ENCODE data around the gene IVD. TPM values are rescaled to one million over a fixed set of nuclear protein-coding genes. Genes with fewer than 3 reads are reported as not detected.

Gene IVD
- total RNA-seq, 1 experiment from 2014 or later = 93.1 TPM

- H3K4me2 ChIP-seq (ENCODE audit: insufficient read depth, insufficient read length, low read length) = no peak overlapping the region
- no peak overlapping the region for H4K5ac ChIP-seq (ENCODE audit: insufficient read length, low read depth, low read length)
- no peaks in the 10 kb centered on the region for H3K9me3 ChIP-seq (ENCODE audit: control insufficient read depth, low read depth, low read length)
- no peak overlapping the region for H2BK20ac ChIP-seq (ENCODE audit: low read depth, low read length, poor library complexity, severe bottlenecking)
- H2BK120ac ChIP-seq (ENCODE audit: low read depth, low read length, poor library complexity, severe bottlenecking) = no peak overlapping the region
- H3K27me3 ChIP-seq (ENCODE audit: insufficient read depth, low read length) = no peaks in the 10 kb centered on the region; the same call in 1 of the 2 replicates
- H3K14ac ChIP-seq (ENCODE audit: insufficient read depth, low read length) = no peak overlapping the region
- H3K56ac ChIP-seq (ENCODE audit: insufficient read length, low read depth, low read length) = no peak overlapping the region
- no peaks in the 10 kb centered on the region for H3K79me1 ChIP-seq (ENCODE audit: insufficient read depth, low read depth, low read length, poor library complexity, severe bottlenecking)
- WGBS (ENCODE audit: extremely low coverage, insufficient read length, low lambda C conversion rate) = no CpG with 5 or more reads among the region's 14 CpGs
- H4K91ac ChIP-seq (ENCODE audit: insufficient read length, low read depth, low read length) = no peak overlapping the region
- peaks cover 55% of the 10 kb centered on the region for H3K27me3 Mint-ChIP-seq (ENCODE audit: low read depth)
- no peak overlapping the region for H2AK5ac ChIP-seq (ENCODE audit: insufficient read length, low read length)
- H3K27ac ChIP-seq (ENCODE audit: insufficient read length, low read depth, low read length) = no peak overlapping the region
- H3K23ac ChIP-seq (ENCODE audit: insufficient read length, low read depth, low read length) = no peak overlapping the region
- H2BK15ac ChIP-seq (ENCODE audit: low read depth, low read length) = no peak overlapping the region
- H3K4me1 ChIP-seq (ENCODE audit: insufficient read depth, low read length) = no peaks in the 10 kb centered on the region; the same call in 1 of the 2 replicates
- H3K27ac Mint-ChIP-seq = no peak overlapping the region
- H3K18ac ChIP-seq (ENCODE audit: insufficient read length, low read depth, low read length) = no peak overlapping the region
- H3K9ac ChIP-seq (ENCODE audit: extremely low read depth, insufficient read length, low read length) = no peak overlapping the region
- H3K23me2 ChIP-seq (ENCODE audit: insufficient read length, low read depth, low read length, poor library complexity, severe bottlenecking) = no peaks in the 10 kb centered on the region
- H3K9me3 Mint-ChIP-seq = peaks cover 0 to 2% of the 10 kb centered on the region in 2 experiments; a peak in 1 of 5 replicates
- no peak overlapping the region for H3K4me3 Mint-ChIP-seq
- no peak for TF ChIP-seq CTCF (conservative IDR thresholded peaks at IDR 0.05)
- H3K4ac ChIP-seq (ENCODE audit: low read depth, low read length) = no peak overlapping the region
- H3K4me1 Mint-ChIP-seq = peaks cover 7 to 13% of the 10 kb centered on the region in 2 experiments
- no peak overlapping the region for H2BK5ac ChIP-seq (ENCODE audit: insufficient read length, low read length)
- no peaks in the 10 kb centered on the region for H3K36me3 Mint-ChIP-seq (ENCODE audit: insufficient read depth in 1 of 3, low read depth in 3 of 3)
- no peaks in the 10 kb centered on the region for H3K79me2 ChIP-seq (ENCODE audit: insufficient read depth, low read length)
- H4K20me1 ChIP-seq (ENCODE audit: control insufficient read depth, insufficient read depth, insufficient read length) = no peaks in the 10 kb centered on the region
- H4K8ac ChIP-seq (replicated peaks; ENCODE audit: insufficient read length, low read depth, low read length) = no peak overlapping the region
- no peak for DNase-seq
- no peak overlapping the region for H2AFZ ChIP-seq (ENCODE audit: low read length)
- H3T11ph ChIP-seq (ENCODE audit: low read length) = no peak overlapping the region
- H2BK12ac ChIP-seq (ENCODE audit: insufficient read length, low read depth, low read length) = no peak overlapping the region
Observed at GRCh38 chr15:40366457-40367370, 38.9 kb upstream of the IVD start.
